K562 (cell line): ENCODE results near the gene GNAI3. TPM values are rescaled to one million over a fixed set of nuclear protein-coding genes. Genes with fewer than 3 reads are reported as not detected.

ENCODE experiments used
- ATAC-seq: fragments of 200-7000 bp; cut with Tn5 transposase; 3 replicates; pipeline ENCODE4 v1.9.1; 2020; ENCODE audit warnings: moderate library complexity
- BruUV-seq: library from RNA; stranded (reverse); fragments of 400-500 nt; replicated peaks from 2 replicates; lab custom pipeline; 2021; lab: Mats Ljungman, UMichigan
- CTCF ChIA-PET: fragments of 300-600 bp; formaldehyde crosslinking; extraction: SDS; loops from one replicate; lab custom pipeline; 2021; ENCODE audit warnings: low intra/inter-chr PET ratio; lab: Yijun Ruan, JAX
- POLR2A ChIA-PET: fragments of 300-600, 350-650 bp; sonication (Branson Sonifier 250); formaldehyde crosslinking; extraction: SDS; loops from one replicate; lab custom pipeline; 2021; ENCODE audit warnings: antibody characterized with exemption, inconsistent platforms; lab: Yijun Ruan, JAX
- DNase-seq, 4 experiments: peaks; one replicate each; pipeline versions ENCODE4 v3.0.0 to v3.0.0-alpha.2; 2011 to 2018; ENCODE audit warnings: low spot score in 3 of 4, mixed read lengths in 3 of 4; ENCODE audit errors: extremely low read depth in 1 of 4
- FAIRE-seq: peaks from 2 replicates; lab custom pipeline; 2011; peaks lifted over from hg19 to GRCh38; lab: Jason Lieb, UNC
- H2AFZ ChIP-seq: 2 replicates; pipeline ENCODE4 v1.6.0; 2011; ENCODE audit warnings: low read depth, low read length, control low read depth, inconsistent platforms
- H3K27ac ChIP-seq: fragments of 200-600 bp; 3 replicates; pipeline ENCODE4 v1.8.0; 2011; ENCODE audit warnings: low read depth, mild to moderate bottlenecking, control low read depth, inconsistent platforms, low read length, moderate library complexity, mixed read lengths; ENCODE audit errors: extremely low read depth
- H3K27me3 ChIP-seq, 2 experiments: fragments of 300-600 bp in 1 of 2; 2 replicates in 1 of 2; 3 replicates in 1 of 2; pipeline versions ENCODE4 v1.6.0 to v1.8.0; 2011; ENCODE audit warnings: inconsistent platforms in 2 of 2, low read length in 2 of 2, mild to moderate bottlenecking in 1 of 2, mixed read lengths in 1 of 2, moderate library complexity in 1 of 2; ENCODE audit not compliant: control insufficient read depth in 2 of 2, insufficient read depth in 2 of 2
- H3K36me3 ChIP-seq: fragments of 300-600 bp; 3 replicates; pipeline ENCODE4 v1.8.0; 2011; ENCODE audit warnings: mild to moderate bottlenecking, low read length, inconsistent platforms; ENCODE audit not compliant: control insufficient read depth, insufficient read depth
- H3K4me1 ChIP-seq, 2 experiments: fragments of 200-600 bp in 1 of 2; replicated peaks in 1 of 2; 2 replicates in 1 of 2; 3 replicates in 1 of 2; pipeline versions ENCODE4 v1.5.1 to v1.8.0; 2011; ENCODE audit warnings: inconsistent platforms in 2 of 2, low read length in 2 of 2, mild to moderate bottlenecking in 1 of 2, mixed read lengths in 1 of 2, moderate library complexity in 1 of 2; ENCODE audit not compliant: control insufficient read depth in 2 of 2, insufficient read depth in 2 of 2
- H3K4me2 ChIP-seq: 2 replicates; pipeline ENCODE4 v1.6.1; 2011; ENCODE audit warnings: low read length, control low read depth, inconsistent platforms, mixed read lengths; ENCODE audit not compliant: insufficient read depth
- H3K4me3 ChIP-seq: fragments of 200-600 bp; sonication (generic), shearing (Covaris generic); 2 replicates; pipeline ENCODE4 v1.5.1; 2016; ENCODE audit warnings: control low read depth, inconsistent platforms
- H3K79me2 ChIP-seq: fragments of 200-600 bp; 3 replicates; pipeline ENCODE4 v1.8.0; 2011; ENCODE audit warnings: low read length, inconsistent platforms; ENCODE audit not compliant: control insufficient read depth, insufficient read depth
- H3K9ac ChIP-seq, 2 experiments: 2 replicates each; pipeline versions ENCODE4 v1.6.0 to v1.6.1; 2011; ENCODE audit warnings: low read depth in 2 of 2, low read length in 2 of 2, control low read depth in 1 of 2, inconsistent platforms in 1 of 2, mild to moderate bottlenecking in 1 of 2, mixed read lengths in 1 of 2; ENCODE audit not compliant: insufficient read depth in 1 of 2
- H3K9me1 ChIP-seq: one replicate; pipeline ENCODE4 v1.6.0; 2011; ENCODE audit warnings: inconsistent platforms, mild to moderate bottlenecking, low read length, moderate library complexity; ENCODE audit not compliant: control insufficient read depth, insufficient read depth
- H3K9me3 ChIP-seq: replicated peaks from 2 replicates; pipeline ENCODE4 v1.5.1; 2011; ENCODE audit warnings: low read depth, low read length, inconsistent platforms; ENCODE audit not compliant: control insufficient read depth, insufficient read depth
- H4K20me1 ChIP-seq: replicated peaks from 2 replicates; pipeline ENCODE4 v1.6.1; 2011; ENCODE audit warnings: low read length, inconsistent platforms, mixed read lengths; ENCODE audit not compliant: control insufficient read depth, insufficient read depth
- CREBBP ChIP-seq: IDR thresholded peaks from one replicate; pipeline ENCODE4 v1.6.1; 2012; ENCODE audit warnings: low read depth, mild to moderate bottlenecking, control low read depth, inconsistent platforms, low read length
- KLF6 ChIP-seq: fragments of 250-450 bp; sonication (Bioruptor Pico); IDR thresholded peaks from 2 replicates; pipeline ENCODE4 v1.4.0; 2020; ENCODE audit warnings: mild to moderate bottlenecking, moderate library complexity, borderline replicate concordance
- LCOR ChIP-seq: sonication (generic); formaldehyde crosslinking; IDR thresholded peaks from 2 replicates; pipeline ENCODE4 v1.8.0; 2022; ENCODE audit warnings: mild to moderate bottlenecking, missing genetic modification reagents
- MECOM ChIP-seq: fragments of 250-450 bp; sonication (Bioruptor Pico); IDR thresholded peaks from 2 replicates; pipeline ENCODE4 v1.8.0; 2022; ENCODE audit warnings: inconsistent platforms
- NELFE ChIP-seq: IDR thresholded peaks from 2 replicates; pipeline ENCODE4 v1.6.1; 2011; ENCODE audit warnings: mild to moderate bottlenecking; ENCODE audit not compliant: insufficient read depth, insufficient read length
- U2AF1 ChIP-seq: fragments of 200-400 bp; formaldehyde crosslinking; optimal IDR thresholded peaks from 2 replicates; pipeline ENCODE3; 2017; ENCODE audit warnings: mild to moderate bottlenecking, low read depth, low read length, moderate library complexity
- ZC3H11A ChIP-seq: IDR thresholded peaks from 2 replicates; pipeline ENCODE4 v1.6.1; 2012; ENCODE audit warnings: low read depth, low read length, improper control_type of control experiment
- ZNF316 ChIP-seq: fragments of 450-650 bp; IDR thresholded peaks from 2 replicates; pipeline ENCODE4 v1.6.1; 2016
- WGBS: fragments of 100-300 bp; shearing (Covaris generic); methylation state at CpG from one replicate; pipeline ENCODE4 v1.1.6; 2016; ENCODE audit warnings: low coverage, mixed read lengths; ENCODE audit not compliant: insufficient coverage; ENCODE audit errors: missing lambda C conversion rate; 5-methylcytosine and 5-hydroxymethylcytosine counted together
- in situ Hi-C: fragments of 300-500 bp; cut with MboI; formaldehyde crosslinking; loops from 4 replicates; pipeline ENCODE4 v1.15.0; 2018; ENCODE audit warnings: inconsistent platforms, mixed read lengths
- intact Hi-C: fragments of 100-400 bp; cut with micrococcal nuclease; formaldehyde crosslinking; loops from 2 replicates; pipeline ENCODE4 v1.14.2; 2022
- polyA plus RNA-seq, 8 experiments: library from polyadenylated mRNA; depleted of rRNA in 4 of 8; stranded (reverse) in 5 of 8; unstranded in 3 of 8; fragments of >200 nt; fragmentation: Nextera tagmentation in 2 of 8; fragmentation: Illumina TruSeq in 1 of 8; extraction: Ambion mirVana in 2 of 8; extraction: Trizol in 1 of 8; gene quantifications; 2 replicates each; pipeline versions ENCODE4 v1.2.1 to v1.2.3, GENCODE V29; 2011 to 2014; ENCODE audit warnings: inconsistent platforms in 1 of 8, missing spikeins in 1 of 8
- total RNA-seq, 7 experiments: library from RNA; depleted of rRNA in 6 of 7; stranded (reverse); fragments of >200 nt in 6 of 7; fragmentation: Illumina TruSeq in 2 of 7; extraction: Trizol in 2 of 7; gene quantifications; 2 replicates each; pipeline versions ENCODE4 v1.2.1 to v1.2.3, GENCODE V29; 2011 to 2021; ENCODE audit warnings: low replicate concordance in 1 of 7
- TF ChIP-seq, protein P1 (sequence below), 3 experiments: IDR thresholded peaks in 2 of 3; conservative IDR thresholded peaks in 1 of 3; 2 replicates each; pipeline ENCODE4 v1.5.1; 2011 to 2012; ENCODE audit warnings: low read length in 3 of 3, mild to moderate bottlenecking in 3 of 3, control low read depth in 2 of 3, improper control_type of control experiment in 1 of 3, inconsistent platforms in 1 of 3, low read depth in 1 of 3, mixed read lengths in 1 of 3, moderate library complexity in 1 of 3; ENCODE audit not compliant: insufficient read depth in 2 of 3
- TF ChIP-seq, protein P2 (sequence below), 2 experiments: fragments of 450-650 bp; formaldehyde crosslinking in 1 of 2; IDR thresholded peaks; 2 replicates each; pipeline versions ENCODE4 v1.4.0 to v1.6.1; 2014 to 2020; ENCODE audit warnings: mild to moderate bottlenecking in 2 of 2, borderline replicate concordance in 1 of 2, low read depth in 1 of 2

GNAI3 gene
- total and polyA plus RNA-seq, 9 of the 15 experiments (the other 6 are each of a cell fraction or from before 2014, with no cell fraction given), result 6.3 to 13.2 (median 8.9) TPM

DNA sequence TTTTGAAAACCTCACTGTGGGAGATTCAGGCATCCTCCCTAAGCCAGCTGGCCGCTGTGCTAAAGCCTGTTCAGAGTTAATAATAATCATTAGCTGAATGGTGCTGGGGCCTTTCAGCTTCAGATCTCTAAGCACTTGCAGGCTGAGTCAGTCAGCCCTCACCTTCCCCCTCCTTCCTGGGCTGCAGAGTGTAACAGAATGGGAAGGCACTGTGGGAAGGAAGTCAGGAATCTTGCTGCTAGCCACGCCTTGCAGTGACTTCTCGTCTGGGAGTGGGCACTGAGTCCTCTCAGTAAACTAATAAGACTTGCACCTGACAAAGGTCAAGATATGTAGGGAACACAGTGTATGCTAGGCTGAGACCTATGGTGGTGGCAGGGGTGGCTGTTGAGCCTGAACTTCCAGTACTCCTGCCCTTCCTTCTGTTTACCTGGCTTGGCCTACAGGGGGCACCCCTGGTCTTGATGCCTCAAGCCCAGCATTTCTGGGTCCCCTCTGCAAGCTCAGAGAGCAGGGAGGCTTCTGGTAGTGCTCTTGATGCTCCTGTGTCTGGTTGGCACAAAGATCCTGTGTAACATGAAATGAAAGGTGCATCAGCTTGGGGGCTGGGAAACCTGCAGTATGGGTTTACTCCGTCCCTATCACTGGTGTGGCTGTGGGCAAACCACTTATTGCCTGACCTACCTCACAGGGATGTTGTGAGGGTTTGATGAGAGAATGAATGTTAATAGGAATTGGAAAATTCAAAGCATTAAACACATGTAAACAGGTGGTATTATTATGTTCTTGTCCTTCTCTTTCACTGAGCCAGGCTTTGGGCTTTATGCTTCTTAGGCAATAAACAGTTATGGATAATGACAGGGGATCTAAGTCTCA lies 48.5 kb upstream of the GNAI3 start:
- H3K4me3 ChIP-seq, result no peak overlapping the region
- TF ChIP-seq, protein P1, sequence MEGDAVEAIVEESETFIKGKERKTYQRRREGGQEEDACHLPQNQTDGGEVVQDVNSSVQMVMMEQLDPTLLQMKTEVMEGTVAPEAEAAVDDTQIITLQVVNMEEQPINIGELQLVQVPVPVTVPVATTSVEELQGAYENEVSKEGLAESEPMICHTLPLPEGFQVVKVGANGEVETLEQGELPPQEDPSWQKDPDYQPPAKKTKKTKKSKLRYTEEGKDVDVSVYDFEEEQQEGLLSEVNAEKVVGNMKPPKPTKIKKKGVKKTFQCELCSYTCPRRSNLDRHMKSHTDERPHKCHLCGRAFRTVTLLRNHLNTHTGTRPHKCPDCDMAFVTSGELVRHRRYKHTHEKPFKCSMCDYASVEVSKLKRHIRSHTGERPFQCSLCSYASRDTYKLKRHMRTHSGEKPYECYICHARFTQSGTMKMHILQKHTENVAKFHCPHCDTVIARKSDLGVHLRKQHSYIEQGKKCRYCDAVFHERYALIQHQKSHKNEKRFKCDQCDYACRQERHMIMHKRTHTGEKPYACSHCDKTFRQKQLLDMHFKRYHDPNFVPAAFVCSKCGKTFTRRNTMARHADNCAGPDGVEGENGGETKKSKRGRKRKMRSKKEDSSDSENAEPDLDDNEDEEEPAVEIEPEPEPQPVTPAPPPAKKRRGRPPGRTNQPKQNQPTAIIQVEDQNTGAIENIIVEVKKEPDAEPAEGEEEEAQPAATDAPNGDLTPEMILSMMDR (IDR thresholded peaks at IDR 0.05 in 2 of 3, conservative IDR thresholded peaks at IDR 0.05 in 1 of 3; ENCODE audit: insufficient read depth in 2 of 3, low read depth in 1 of 3, low read length in 3 of 3), result peak; percentile 72 to 86 (median 75)
- no peak for TF ChIP-seq ZC3H11A
- TF ChIP-seq, protein P2, sequence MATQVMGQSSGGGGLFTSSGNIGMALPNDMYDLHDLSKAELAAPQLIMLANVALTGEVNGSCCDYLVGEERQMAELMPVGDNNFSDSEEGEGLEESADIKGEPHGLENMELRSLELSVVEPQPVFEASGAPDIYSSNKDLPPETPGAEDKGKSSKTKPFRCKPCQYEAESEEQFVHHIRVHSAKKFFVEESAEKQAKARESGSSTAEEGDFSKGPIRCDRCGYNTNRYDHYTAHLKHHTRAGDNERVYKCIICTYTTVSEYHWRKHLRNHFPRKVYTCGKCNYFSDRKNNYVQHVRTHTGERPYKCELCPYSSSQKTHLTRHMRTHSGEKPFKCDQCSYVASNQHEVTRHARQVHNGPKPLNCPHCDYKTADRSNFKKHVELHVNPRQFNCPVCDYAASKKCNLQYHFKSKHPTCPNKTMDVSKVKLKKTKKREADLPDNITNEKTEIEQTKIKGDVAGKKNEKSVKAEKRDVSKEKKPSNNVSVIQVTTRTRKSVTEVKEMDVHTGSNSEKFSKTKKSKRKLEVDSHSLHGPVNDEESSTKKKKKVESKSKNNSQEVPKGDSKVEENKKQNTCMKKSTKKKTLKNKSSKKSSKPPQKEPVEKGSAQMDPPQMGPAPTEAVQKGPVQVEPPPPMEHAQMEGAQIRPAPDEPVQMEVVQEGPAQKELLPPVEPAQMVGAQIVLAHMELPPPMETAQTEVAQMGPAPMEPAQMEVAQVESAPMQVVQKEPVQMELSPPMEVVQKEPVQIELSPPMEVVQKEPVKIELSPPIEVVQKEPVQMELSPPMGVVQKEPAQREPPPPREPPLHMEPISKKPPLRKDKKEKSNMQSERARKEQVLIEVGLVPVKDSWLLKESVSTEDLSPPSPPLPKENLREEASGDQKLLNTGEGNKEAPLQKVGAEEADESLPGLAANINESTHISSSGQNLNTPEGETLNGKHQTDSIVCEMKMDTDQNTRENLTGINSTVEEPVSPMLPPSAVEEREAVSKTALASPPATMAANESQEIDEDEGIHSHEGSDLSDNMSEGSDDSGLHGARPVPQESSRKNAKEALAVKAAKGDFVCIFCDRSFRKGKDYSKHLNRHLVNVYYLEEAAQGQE (IDR thresholded peaks at IDR 0.05; ENCODE audit: borderline replicate concordance), result peak; percentile 41
- TF ChIP-seq, protein P2 (CRISPR knock-in tag; IDR thresholded peaks at IDR 0.05; ENCODE audit: low read depth), result no peak
- TF ChIP-seq NELFE, result no peak
- no peak for TF ChIP-seq ZNF316
- TF ChIP-seq KLF6 (CRISPR knock-in tag), result no peak
- TF ChIP-seq MECOM (CRISPR knock-in tag), result no peak
- no peak for TF ChIP-seq CREBBP
- TF ChIP-seq U2AF1, result no peak
- TF ChIP-seq LCOR (CRISPR knock-in tag), result no peak

More for the DNA sequence above, 48.5 kb upstream of the GNAI3 start:
- CTCF ChIA-PET, result interaction anchor here (0.9 to 6.4 kb wide), 2 partner anchors 31 to 35 kb away, joined by 5 to 84 read pairs; no protein-coding TSS in a partner anchor
- ATAC-seq (peak; percentile 79), DNase-seq (peak; percentile 54 to 81 (median 66)), FAIRE-seq (peak; percentile 68)
- no peaks in the 10 kb centered on the region; the same call in 1 of the 2 replicates for H4K20me1 ChIP-seq
- intact Hi-C loops, result loop anchor here (1.0 kb wide), 1 partner anchor 32 kb away; no protein-coding TSS in a partner anchor
- H3K27me3 ChIP-seq, result no peaks in the 10 kb centered on the region
- in situ Hi-C loops, result loop anchor here (5.0 kb wide), 1 partner anchor 32 kb away; no protein-coding TSS in a partner anchor
- no peak overlapping the region for H3K9ac ChIP-seq
- H3K79me2 ChIP-seq, result no peaks in the 10 kb centered on the region
- POLR2A ChIA-PET, result interaction anchor here (0.7 to 3.1 kb wide), 4 partner anchors 8 to 35 kb away, joined by 4 to 17 read pairs (median 8); partner anchors contain the start of gene AMIGO1
- H3K36me3 ChIP-seq, result peaks cover 26% of the 10 kb centered on the region; the same call in 2 of the 3 replicates
- no peak overlapping the region for H2AFZ ChIP-seq
- no peak overlapping the region for H3K4me2 ChIP-seq
- 70% methylated on average over 4 of the region's 4 CpGs for WGBS
- BruUV-seq, result no TSS peak
- no peaks in the 10 kb centered on the region for H3K9me3 ChIP-seq
- H3K27ac ChIP-seq, result no peak overlapping the region
- H3K4me1 ChIP-seq, result peaks cover 16 to 35% of the 10 kb centered on the region in 2 experiments
- H3K9me1 ChIP-seq, result no peaks in the 10 kb centered on the region
